B cell (primary cell): Measurements from ENCODE around the gene CTPS2.

Source experiments
- EZH2 ChIP-seq: IDR thresholded peaks from 2 replicates; pipeline ENCODE4 v1.6.1; 2012; ENCODE audit warnings: borderline replicate concordance, low read depth, mild to moderate bottlenecking, moderate library complexity, low read length; ENCODE audit not compliant: insufficient read depth, poor library complexity, severe bottlenecking
- TF ChIP-seq, protein P1 (sequence below): fragments of 200-600 bp; IDR thresholded peaks from one replicate; pipeline ENCODE4 v1.8.0; 2022; ENCODE audit warnings: antibody characterized with exemption, mild to moderate bottlenecking

DNA sequence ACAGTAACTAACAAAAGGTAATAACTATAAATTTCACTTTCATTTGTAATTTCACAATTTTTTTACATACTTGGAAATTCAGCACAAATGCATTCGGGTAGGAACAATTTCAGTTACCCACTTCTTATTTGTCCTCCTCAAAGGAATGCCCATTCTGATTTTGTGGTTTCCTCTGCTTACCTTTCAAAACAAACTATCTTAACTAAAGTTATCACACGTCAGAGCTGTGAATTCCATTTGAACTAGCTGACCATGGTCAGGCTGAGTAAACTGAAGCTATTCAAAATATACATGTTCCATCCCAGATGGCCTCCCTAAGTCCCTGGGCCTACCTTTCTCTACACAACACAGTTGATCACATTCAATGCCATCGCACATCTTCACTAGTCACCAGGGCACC, 4.5 kb downstream of the CTPS2 start:
- TF ChIP-seq, protein P1, sequence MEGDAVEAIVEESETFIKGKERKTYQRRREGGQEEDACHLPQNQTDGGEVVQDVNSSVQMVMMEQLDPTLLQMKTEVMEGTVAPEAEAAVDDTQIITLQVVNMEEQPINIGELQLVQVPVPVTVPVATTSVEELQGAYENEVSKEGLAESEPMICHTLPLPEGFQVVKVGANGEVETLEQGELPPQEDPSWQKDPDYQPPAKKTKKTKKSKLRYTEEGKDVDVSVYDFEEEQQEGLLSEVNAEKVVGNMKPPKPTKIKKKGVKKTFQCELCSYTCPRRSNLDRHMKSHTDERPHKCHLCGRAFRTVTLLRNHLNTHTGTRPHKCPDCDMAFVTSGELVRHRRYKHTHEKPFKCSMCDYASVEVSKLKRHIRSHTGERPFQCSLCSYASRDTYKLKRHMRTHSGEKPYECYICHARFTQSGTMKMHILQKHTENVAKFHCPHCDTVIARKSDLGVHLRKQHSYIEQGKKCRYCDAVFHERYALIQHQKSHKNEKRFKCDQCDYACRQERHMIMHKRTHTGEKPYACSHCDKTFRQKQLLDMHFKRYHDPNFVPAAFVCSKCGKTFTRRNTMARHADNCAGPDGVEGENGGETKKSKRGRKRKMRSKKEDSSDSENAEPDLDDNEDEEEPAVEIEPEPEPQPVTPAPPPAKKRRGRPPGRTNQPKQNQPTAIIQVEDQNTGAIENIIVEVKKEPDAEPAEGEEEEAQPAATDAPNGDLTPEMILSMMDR, result no peak
- TF ChIP-seq EZH2, result no peak
